GM11168 (cell line): ENCODE data around the gene ABHD8.

Source experiments
- in situ Hi-C: fragments of 300-500 bp; cut with MboI; formaldehyde crosslinking; loops from one replicate; pipeline ENCODE4 v1.12.0; 2022; ENCODE audit warnings: low sequenced_read_pairs; ENCODE audit not compliant: unreplicated experiment

ABHD8 gene, protein sequence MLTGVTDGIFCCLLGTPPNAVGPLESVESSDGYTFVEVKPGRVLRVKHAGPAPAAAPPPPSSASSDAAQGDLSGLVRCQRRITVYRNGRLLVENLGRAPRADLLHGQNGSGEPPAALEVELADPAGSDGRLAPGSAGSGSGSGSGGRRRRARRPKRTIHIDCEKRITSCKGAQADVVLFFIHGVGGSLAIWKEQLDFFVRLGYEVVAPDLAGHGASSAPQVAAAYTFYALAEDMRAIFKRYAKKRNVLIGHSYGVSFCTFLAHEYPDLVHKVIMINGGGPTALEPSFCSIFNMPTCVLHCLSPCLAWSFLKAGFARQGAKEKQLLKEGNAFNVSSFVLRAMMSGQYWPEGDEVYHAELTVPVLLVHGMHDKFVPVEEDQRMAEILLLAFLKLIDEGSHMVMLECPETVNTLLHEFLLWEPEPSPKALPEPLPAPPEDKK

DNA sequence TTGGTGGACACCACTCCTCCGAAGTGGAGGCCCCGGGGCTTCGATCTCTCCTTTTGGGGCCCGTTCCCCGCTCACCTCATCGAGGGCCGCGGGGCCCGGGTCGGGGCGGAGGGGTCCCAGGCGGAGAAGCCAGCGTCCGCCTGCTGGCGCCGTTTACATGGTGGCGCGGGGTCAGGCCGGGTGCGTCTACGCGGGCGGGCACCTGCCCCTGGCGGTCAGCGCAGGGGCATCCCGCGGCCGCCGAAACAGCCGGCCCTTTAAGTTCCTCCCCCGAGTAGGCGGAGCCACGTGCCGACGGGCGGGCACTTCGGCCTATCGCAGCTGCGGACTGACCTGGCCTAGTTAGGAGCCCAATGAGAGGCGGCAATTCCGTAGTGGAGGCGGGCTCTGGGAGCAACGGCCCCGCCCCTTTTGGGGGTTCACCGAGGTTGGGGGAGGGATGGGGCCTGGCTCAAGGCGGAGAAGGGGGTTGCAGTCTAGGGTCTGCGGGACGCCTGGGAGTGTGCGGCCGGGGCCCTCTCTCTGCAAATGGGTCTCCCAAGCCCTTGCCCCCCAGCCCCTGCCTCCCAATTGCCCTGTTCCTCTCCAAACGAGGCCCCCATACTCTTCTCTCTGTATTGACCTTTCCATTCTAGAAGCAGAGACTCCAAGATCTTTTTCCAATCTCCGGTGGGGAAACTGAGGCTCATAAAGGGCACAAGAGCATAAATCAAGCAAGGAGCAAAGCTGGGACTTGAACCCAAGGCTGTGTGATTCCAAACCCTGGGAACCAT lies at the start of gene ABHD8:
ABHD8 (minus strand) TSS at position 259 of the 773 bp plus-strand sequence. CDS start 1,809 bp downstream, outside the sequence.
- in situ Hi-C loops: no loop called here

DNA sequence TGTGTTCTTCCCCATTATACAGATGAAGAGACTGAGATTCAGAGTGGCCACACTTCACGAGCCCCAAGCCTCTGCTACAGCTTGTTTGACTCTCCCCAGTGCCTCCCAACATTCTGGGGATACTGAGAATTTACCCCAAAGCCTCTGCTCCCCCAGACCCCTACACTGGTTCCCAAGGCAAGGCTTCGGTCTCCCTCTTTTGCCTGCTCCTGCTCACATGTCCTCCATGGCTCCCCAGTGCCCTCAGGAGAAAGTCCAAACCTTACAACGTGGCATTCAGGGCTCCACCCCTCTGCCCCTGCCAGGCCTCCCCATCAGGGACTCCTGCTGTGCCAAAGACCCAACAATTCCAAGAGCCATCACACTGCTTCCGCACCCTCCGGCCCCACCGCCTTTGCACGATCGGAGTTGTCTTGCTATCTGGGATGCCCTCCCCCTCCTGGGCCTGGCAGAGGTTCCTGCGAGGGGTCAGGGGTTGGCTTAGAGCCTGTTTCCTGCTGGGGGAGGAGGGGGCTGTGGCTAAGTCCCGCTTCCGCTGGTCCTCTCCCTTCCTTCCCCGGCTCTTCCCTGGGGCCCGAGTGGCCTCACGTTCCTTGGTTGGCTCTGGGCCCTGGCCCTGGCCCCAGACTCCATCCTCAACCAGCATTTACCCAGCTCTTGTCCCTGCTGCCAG lies 49.5 kb upstream of the ABHD8 start:
- in situ Hi-C loops: no loop called here

DNA sequence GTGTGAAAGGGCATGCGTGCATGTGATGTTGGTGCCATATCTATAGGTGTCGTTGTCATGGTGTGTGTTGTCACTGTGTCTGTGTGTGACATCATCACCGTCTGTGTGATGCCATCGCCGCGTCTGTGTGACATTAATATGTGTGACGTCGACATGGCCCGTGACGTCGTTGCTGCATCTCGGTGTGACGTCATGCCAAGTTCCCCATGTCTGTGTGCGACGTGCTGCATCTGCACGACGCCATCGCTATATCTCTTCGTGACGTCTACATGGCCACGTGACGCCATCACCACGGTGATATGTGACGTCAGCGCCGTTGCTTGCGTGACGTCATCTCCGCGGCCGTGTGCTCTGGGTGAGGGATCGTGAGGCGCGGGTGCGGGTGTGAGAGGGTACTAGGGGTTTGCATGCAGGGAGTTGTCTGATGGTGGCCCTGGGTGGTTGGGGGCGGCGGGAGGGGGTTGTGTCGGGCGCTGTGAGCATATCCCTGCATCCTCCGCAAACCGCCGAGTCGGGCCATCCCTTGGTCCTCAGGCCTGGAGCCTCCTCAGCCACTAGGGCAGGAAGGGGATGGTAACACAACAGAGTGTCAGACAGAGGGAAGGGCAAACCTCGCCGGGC lies 48.7 kb upstream of the ABHD8 start:
- in situ Hi-C loops: no loop called here

DNA sequence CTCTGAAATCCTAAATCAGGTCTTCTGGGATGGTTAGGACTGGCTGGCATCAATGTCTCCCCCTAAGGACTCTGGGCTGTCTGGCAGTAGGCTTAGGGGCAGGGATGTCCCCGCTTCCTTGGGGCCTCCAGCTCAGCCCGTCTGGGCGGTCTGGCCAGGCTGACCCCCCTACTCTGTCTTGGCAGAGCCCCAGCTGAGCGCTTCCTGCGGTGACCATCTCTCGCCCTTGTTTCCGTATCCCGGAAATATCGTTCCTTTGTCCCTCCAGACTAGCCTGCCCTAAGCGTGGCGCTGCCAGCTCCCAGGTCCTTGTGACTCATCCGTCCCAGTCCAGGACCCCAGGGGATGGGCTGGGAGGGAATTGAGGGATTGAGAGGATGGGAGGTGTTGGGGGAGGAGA lies 45.5 kb upstream of the ABHD8 start:
- in situ Hi-C loops: loop anchor here (5.0 kb wide), 1 partner anchor 39 kb away; no protein-coding TSS in a partner anchor

DNA sequence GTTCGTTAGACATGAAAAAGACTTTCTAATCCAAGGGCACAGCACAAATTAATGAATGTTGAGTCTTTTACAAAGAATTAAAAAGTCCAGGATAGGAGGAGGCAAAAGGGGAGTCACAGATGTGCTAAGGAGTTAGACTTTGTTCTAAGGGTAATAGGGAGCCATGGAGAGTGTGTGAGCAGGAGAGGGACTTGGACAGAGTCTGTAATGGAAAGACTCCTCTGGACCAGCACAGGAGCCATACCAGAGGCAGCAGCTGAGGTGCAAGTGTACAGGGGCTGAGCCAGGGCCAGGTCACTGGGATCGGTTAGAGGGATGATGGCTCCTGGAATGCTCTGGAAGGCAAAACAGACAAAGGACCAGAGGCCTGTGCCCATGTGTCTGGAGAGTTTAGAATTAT lies 44.7 kb upstream of the ABHD8 start:
- in situ Hi-C loops: loop anchor here (5.0 kb wide), 1 partner anchor 39 kb away; no protein-coding TSS in a partner anchor

DNA sequence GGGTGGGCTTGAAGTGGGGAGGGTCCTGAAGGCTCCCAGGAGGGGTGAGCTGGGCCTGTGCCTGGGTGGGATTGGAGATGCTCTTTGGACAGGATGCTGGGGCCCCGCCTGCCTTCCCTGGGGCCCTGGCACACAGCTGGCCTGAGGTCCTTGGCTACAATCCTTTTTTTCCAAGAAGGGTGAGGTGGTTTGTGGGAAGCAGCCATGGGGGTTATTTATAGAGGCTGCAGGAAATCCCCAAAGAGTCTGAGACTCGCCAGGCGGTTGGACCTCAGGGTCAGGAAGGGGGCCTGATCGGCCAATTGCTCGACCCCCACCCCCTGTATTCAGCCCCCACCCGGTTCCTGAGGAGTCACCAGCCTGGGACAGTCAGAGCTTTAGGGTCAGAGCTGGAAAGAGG lies 44.1 kb upstream of the ABHD8 start:
- in situ Hi-C loops: loop anchor here (5.0 kb wide), 1 partner anchor 40 kb away; no protein-coding TSS in a partner anchor

DNA sequence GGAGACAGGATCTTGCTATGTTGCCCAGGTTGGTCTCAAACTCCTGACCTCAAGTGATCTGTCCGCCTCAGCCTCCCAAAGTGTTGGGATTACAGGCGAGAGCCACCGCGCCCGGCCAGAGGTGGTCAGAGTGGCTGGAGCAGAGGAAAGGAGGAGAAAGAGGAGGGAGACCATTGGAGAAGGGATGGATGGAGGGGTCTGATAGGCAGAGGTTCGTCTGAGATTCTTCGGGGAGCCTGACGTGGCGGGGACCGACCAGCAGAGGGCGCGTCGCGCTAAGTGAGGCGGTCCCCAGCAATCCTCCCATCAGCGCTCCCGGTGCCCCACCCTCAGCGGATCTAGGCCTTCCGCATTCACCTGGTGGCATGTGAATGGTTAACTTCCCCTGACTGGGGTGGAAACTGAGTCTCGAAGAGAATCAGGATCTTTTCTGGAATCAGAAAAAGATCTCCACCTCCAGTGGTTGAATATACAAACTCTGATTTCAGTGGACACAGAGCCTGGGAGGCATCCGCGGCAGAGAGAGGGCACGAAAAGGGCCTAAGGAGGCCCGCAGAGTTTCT lies 43.0 kb upstream of the ABHD8 start:
- in situ Hi-C loops: loop anchor here (5.0 kb wide), 1 partner anchor 41 kb away; no protein-coding TSS in a partner anchor

DNA sequence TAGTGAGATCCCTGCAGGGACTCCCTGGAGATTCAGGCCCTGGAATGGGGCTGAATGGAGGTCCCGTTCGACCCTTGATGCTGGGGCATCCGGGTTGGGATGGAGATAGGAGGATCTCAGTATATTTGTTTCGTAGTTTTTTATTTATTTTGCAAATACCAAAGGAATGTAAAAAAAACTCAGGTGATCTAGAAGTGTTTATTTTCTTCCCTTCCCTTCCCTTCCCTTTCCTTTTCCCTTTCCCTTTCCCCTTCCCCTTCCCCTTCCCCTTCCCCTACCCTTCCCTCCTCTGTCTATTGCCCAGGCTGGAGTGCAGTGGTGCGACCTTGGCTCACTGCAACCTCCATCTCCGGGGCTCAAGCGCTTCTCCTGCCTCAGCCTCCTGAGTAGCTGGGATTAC lies 38.6 kb upstream of the ABHD8 start:
- in situ Hi-C loops: no loop called here

DNA sequence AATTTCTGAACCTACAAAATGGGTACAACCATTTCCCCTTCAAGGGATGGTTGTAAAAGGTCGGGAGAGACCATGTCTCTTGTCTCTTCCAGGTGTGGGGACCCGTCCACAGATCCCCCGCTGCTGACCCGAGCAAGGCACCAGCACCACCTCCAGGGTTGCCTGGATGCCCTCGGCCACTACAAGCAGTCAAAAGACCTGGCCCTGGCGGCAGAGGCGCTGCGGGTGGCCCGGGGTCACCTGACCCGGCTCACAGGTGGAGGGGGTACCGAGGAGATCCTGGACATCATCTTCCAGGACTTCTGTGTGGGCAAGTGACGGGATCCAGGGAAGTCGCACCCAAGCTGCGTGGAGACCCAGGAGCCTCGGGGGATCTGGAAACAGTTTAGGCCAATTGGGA lies 38.2 kb upstream of the ABHD8 start:
- in situ Hi-C loops: no loop called here

DNA sequence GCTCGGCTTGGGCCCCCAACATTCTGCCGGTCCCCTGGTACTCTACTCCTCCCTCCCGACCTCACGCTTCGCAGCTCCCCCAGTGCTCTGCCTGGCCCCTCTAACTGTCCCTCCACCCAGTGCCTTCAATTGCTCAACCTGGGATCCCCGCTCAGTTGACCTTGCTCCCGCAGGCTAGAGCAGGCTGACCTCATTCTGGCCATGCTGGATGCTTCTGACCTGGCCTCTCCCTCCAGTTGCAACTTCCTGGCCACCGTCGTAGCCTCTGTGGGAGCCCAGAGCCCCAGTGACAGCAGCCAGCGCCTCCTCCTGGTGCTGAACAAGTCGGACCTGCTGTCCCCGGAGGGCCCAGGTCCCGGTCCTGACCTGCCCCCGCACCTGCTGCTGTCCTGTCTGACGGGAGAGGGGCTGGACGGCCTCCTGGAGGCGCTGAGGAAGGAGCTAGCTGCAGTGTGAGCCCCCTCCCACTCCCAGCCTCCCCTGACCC lies 37.7 kb upstream of the ABHD8 start:
- in situ Hi-C loops: no loop called here

DNA sequence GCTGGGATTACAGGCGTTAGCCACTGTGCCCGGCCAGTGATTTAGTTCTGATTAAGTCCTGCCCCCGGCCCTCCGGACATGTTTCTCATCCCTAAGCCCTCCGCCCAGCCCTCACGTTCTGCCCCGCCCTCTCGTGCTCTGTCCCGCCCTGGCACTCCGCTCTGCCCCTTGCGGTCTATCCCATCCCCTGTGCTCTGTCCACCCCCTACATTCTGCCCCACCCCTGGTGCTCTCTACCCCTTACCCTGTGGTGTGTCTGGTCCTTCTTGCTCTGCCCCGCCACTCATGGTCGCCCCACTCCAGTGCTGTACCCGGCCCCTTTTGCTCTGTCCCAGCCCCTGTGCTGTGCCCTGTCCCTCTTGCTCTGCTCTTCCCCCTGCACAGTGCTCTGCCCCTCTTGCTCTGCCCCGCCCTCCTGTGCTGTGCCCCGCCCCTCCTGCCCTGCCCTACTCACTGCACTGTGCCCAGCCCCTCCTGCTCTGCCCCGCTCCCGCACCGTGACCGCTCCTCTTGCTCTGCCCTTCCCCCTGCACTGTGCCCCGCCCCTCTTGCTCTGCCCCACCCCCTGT lies 37.2 kb upstream of the ABHD8 start:
- in situ Hi-C loops: no loop called here

DNA sequence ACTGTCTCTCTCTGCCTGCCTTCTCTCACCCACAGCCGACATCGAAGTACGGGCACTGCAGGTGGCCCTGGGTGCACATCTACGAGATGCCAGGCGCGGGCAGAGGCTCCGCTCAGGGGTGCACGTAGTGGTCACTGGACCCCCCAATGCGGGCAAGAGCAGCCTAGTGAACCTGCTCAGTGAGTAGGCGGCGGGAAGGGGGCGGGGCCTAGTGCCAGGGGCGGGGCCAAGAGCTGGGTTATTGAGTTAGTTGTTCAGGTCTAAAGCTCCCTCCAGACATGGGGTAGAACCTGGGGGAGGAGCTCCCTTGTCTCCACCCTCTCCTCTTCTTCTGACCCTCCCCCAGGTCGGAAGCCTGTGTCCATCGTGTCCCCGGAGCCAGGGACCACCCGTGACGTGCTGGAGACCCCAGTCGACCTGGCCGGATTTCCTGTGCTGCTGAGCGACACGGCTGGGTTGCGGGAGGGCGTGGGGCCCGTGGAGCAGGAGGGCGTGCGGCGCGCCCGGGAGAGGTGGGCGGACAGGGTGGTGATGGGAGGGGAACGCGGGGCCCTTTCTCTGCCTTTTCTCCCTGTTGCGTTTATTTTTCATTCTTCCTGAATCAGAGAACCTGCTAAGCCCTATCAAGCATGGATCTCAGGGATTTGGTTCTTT lies 36.0 kb upstream of the ABHD8 start:
- in situ Hi-C loops: no loop called here

DNA sequence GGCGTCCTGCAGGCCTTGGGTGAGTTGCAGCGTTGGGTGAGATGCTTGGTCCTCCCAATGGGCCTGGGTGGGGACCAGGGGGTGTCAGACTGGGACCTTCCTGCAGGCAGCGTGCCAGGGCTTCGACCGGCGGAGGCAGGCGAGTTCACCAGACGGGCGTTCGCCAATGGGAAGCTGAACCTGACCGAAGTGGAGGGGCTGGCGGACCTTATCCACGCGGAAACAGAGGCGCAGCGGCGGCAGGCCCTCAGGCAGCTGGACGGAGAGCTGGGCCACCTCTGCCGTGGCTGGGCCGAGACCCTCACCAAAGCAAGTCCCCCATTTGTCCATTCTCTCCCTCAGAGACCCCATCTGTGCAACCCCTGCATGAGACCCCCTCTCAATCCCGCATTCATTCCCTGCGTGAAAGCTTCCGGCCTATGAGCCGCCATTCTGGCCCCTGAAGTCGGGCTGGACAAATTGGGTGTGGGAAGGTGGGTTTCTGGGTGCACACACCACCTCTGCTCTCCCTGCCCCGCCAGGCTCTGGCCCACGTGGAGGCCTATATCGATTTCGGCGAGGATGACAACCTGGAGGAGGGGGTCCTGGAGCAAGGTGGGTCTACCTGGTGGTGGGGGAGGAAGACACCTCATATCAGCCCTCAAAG lies 35.3 kb upstream of the ABHD8 start:
- in situ Hi-C loops: no loop called here

DNA sequence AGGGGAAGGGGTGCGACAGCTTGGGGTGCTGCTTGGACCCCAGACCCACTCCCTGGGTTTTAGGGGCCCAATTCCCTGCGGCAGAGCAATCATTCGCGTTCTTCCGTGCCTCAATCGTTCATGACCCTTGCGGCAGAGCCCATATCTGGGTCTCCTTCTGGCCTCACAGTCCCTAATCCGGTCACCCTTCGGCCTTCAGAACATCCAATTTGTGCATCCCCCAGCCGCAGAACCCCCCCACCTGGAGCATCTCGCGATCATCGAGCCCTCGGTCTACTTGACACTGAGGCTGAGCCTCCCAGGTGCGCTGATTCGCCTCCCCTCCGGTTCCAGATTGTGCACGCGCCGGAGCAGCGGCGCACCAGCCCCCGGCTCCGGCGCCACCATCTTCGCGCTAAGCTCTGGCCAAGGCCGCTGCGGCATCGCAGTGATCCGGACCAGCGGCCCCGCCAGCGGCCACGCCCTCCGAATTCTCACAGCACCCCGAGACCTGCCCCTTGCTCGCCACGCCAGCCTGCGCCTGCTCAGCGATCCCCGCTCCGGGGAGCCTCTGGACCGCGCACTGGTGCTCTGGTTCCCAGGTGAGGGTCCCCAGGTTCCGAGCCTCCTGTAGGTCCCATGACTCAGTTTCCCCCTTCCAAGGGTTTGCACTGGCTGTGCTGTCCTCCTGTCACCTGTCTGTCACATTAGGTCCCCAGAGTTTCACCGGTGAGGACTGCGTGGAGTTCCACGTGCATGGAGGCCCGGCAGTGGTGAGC lies 34.6 kb upstream of the ABHD8 start:
- in situ Hi-C loops: no loop called here

DNA sequence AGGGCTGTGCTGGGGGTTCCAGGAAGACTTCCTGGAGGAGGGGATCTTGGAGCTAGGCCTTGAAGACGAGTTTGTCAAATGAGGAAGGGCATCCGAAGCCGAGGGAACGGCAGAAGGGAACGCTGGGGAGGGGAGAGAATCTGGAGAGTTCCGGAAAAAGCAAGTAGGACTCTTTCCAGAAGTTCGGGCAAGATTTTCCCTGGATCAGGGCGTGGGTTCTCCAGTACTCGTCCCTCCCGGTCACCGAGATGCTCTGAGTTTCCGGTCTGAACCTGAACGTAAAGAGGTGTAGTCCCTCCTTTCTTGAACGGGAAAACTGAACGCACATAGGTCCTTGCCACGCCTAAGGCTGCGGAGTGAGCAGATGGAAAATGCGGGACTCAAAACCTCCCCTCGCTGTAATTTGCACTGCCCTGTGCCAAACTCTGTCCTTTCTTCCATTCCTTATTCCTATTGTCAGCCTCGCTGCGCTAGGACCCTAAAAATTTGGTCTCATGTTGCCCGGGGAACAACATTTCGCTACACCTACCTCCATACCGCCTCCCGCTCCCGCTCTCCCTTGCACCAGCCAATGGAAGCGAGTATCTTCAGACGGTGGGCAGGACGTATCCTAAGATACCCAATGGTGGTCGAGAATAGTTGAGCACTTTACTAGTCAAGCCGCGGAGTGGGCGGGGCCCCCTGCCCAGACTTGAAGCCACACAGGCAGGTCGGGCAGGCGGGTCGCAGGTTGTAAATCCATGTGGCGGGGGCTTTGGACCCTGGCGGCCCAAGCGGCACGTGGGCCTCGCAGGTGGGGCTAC lies 33.8 kb upstream of the ABHD8 start, which contains the start of gene GTPBP3:
GTPBP3 (plus strand) TSS at position 682 of the 803 bp plus-strand sequence; CDS start at position 741, 59 bp downstream.
- in situ Hi-C loops: no loop called here

DNA sequence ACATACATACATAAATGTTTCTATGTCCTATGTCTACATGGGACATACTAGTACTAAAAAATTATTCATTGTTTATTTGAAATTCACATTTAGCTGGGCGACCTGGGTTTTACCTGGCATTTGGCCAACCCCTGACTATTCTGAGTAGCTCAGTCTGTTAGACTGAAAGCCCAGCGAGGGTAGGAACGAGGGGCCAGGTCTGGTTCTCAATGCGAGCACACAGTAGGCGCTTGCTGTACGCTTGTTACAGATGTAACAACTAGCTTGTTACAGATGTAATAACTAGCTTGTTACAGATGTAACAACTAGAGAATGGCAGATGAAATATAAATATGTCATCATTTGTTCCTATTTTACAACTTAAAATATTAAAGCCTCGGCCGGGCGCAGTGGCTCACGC lies 32.4 kb upstream of the ABHD8 start:
- in situ Hi-C loops: no loop called here
